GM12892 (cell line): ENCODE measurements around the gene IGFBPL1.

Source experiments
- POLR2A ChIP-seq: IDR thresholded peaks from 2 replicates; pipeline ENCODE4 v1.6.1; 2011; ENCODE audit warnings: low read depth, low read length, control low read depth
- POLR2AphosphoS5 ChIP-seq: IDR thresholded peaks from 2 replicates; pipeline ENCODE4 v1.6.1; 2011; ENCODE audit warnings: low read depth, low read length, control low read depth
- TAF1 ChIP-seq: IDR thresholded peaks from 2 replicates; pipeline ENCODE4 v1.6.1; 2011; ENCODE audit warnings: low read depth, mild to moderate bottlenecking, control low read depth, low read length, borderline replicate concordance

DNA sequence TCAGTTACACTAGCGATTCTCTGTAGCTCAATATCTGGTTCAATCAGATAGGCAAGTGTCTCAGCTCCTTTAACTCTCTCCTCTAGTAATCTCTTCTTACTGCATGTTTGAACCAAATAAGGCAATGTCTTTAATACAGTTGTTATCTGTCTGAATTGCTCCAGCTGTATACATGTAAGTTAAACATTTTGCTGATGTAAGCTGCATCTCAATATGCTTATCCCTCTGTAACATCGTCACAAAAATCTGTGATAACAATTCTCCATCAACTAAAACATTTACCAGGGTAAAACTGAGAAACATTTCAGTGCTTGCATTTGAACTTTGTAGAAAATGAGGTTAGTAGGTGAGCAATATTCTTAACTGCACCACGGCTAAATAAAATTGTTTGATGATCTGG, 29.6 kb upstream of the IGFBPL1 start:
- TF ChIP-seq POLR2AphosphoS5 (no peak), POLR2A (no peak), TAF1 (no peak)
